GM19238 (cell line): ENCODE measurements around the gene UBE2F.

Experiments
- DNase-seq: peaks from one replicate; pipeline ENCODE4 v3.0.0; 2011; ENCODE audit warnings: low spot score; ENCODE audit not compliant: insufficient read length

The UBE2F gene

GRCh38 chr2:238069877-238070276 lies 103.1 kb downstream of the UBE2F start:
- DNase-seq, result no peak

GRCh38 chr2:238075397-238075796 lies 108.6 kb downstream of the UBE2F start:
- DNase-seq, result no peak

- no peak for DNase-seq
Measured at GRCh38 chr2:238077292-238077691, 110.5 kb downstream of the UBE2F start.

- no peak for DNase-seq
Measured at GRCh38 chr2:238079874-238080327, 113.1 kb downstream of the UBE2F start.

- DNase-seq, result no peak
Measured at GRCh38 chr2:238080518-238080917, 113.7 kb downstream of the UBE2F start.

GRCh38 chr2:238081150-238081549 lies 114.3 kb downstream of the UBE2F start:
- DNase-seq, result no peak

- DNase-seq, result no peak
Measured at GRCh38 chr2:238081561-238081960, 114.7 kb downstream of the UBE2F start.

- no peak for DNase-seq
Measured at GRCh38 chr2:238082151-238082550, 115.3 kb downstream of the UBE2F start.

GRCh38 chr2:238082827-238083226 lies 116.0 kb downstream of the UBE2F start:
- DNase-seq, result no peak

GRCh38 chr2:238083919-238084318 lies 117.1 kb downstream of the UBE2F start:
- DNase-seq, result no peak

- DNase-seq, result no peak
Measured at GRCh38 chr2:238084761-238085160, 117.9 kb downstream of the UBE2F start.

- DNase-seq, result no peak
Measured at GRCh38 chr2:238085899-238086298, 119.1 kb downstream of the UBE2F start.

- no peak for DNase-seq
Measured at GRCh38 chr2:238087211-238087610, 120.4 kb downstream of the UBE2F start.

- DNase-seq, result no peak
Measured at GRCh38 chr2:238090887-238091286, 124.1 kb downstream of the UBE2F start.

GRCh38 chr2:238091436-238092060 lies 124.7 kb downstream of the UBE2F start:
- no peak for DNase-seq
